Right atrium auricular region (tissue), 2 donors: ENCODE measurements around the gene PMS1. TPM values are rescaled to one million over a fixed set of nuclear protein-coding genes. Genes with fewer than 3 reads are reported as not detected.

Experiments used
- DNase-seq: peaks from one replicate; pipeline ENCODE4 v3.0.0-alpha.2; 2019; ENCODE audit warnings: low spot score
- H3K27ac ChIP-seq, 2 donors: fragments of 200-600 bp; sonication (generic); 1 replicate in 1 of 2; 2 replicates in 1 of 2; pipeline ENCODE4 v1.5.1; 2016 to 2019
- H3K27me3 ChIP-seq, 2 donors: fragments of 200-600 bp; sonication (generic); one replicate each; pipeline versions ENCODE4 v1.5.1 to v1.6.0; 2017 to 2019
- H3K36me3 ChIP-seq: fragments of 200-600 bp; sonication (generic); one replicate; pipeline ENCODE4 v1.5.1; 2016
- H3K4me1 ChIP-seq, 2 donors: fragments of 200-600 bp; sonication (generic); one replicate each; pipeline versions ENCODE4 v1.5.1 to v1.6.0; 2017 to 2019
- H3K4me3 ChIP-seq, 2 donors: fragments of 200-600 bp; sonication (generic); 1 replicate in 1 of 2; 2 replicates in 1 of 2; pipeline ENCODE4 v1.5.1; 2017 to 2019; ENCODE audit warnings: mild to moderate bottlenecking in 1 of 2, moderate library complexity in 1 of 2
- H3K9me3 ChIP-seq, 2 donors: fragments of 200-600 bp; sonication (generic); one replicate each; pipeline ENCODE4 v1.5.1; 2019
- total RNA-seq, 2 donors: library from RNA; depleted of rRNA; stranded (reverse); fragments of >200 nt; gene quantifications; one replicate each; pipeline ENCODE4 v1.1.0, GENCODE V29; 2016
- TF ChIP-seq, protein P1 (sequence below), 2 donors: fragments of 200-600 bp; sonication (generic); IDR thresholded peaks; one replicate each; pipeline ENCODE4 v1.5.1; 2019; ENCODE audit warnings: antibody characterized with exemption in 2 of 2

PMS1 gene
- total RNA-seq, 2 donors from 2014 or later: 7.9 to 9.0 TPM

DNA sequence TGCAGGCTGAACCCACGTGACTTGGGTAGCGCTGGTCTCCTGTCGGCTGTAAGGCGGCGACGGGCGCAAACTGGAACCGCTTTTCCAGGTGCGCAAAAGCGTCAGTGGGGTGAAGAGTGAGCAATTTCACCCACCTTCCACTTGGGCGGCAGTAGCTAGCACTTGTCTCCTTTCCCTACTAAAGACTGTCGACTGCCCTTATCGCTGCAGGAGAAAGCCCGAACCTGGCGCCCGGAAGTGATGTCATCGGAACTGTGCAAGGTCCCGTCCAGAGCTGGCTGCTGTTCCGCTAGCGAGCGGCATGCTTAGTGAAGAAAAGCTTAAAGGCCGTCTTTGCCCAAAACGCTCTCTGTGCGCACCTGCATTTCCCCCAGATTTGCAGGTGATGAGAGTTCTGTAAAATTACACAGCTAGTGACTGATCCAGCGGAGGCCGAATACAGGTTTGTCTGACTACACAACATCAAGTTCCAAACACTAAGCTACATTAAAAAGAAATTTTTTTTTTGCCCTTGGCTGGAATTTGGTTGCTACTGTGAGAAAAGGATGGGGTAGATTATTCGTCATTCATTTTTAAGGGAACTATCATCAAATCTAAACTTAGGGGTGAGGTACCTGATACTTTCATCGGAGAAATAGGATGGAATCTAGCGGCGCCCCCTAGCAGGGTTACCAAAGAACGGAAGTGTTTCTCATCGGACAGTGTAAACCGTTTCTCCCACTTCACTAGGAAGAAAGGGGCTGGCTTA lies 21.5 kb upstream of the PMS1 start, which contains the start of gene OSGEPL1:
TSS of gene OSGEPL1 (minus strand) at position 242 of the 748 bp plus-strand sequence. CDS start 1,152 bp downstream, outside the sequence.
- TF ChIP-seq, protein P1, sequence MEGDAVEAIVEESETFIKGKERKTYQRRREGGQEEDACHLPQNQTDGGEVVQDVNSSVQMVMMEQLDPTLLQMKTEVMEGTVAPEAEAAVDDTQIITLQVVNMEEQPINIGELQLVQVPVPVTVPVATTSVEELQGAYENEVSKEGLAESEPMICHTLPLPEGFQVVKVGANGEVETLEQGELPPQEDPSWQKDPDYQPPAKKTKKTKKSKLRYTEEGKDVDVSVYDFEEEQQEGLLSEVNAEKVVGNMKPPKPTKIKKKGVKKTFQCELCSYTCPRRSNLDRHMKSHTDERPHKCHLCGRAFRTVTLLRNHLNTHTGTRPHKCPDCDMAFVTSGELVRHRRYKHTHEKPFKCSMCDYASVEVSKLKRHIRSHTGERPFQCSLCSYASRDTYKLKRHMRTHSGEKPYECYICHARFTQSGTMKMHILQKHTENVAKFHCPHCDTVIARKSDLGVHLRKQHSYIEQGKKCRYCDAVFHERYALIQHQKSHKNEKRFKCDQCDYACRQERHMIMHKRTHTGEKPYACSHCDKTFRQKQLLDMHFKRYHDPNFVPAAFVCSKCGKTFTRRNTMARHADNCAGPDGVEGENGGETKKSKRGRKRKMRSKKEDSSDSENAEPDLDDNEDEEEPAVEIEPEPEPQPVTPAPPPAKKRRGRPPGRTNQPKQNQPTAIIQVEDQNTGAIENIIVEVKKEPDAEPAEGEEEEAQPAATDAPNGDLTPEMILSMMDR (IDR thresholded peaks at IDR 0.05): peak; percentile 52 to 63
- Histone ChIP-seq H3K27me3 (no peaks in the 10 kb centered on the region), H3K4me3 (peak within 1 kb of the TSS; percentile 70 to 78), H3K36me3 (peaks cover 7% of the 10 kb centered on the region), H3K9me3 (no peaks in the 10 kb centered on the region), H3K4me1 (peaks cover 0 to 15% of the 10 kb centered on the region in 2 donors), H3K27ac (peak within 1 kb of the TSS; percentile 90 to 92)
- DNase-seq: peak; percentile 94

DNA sequence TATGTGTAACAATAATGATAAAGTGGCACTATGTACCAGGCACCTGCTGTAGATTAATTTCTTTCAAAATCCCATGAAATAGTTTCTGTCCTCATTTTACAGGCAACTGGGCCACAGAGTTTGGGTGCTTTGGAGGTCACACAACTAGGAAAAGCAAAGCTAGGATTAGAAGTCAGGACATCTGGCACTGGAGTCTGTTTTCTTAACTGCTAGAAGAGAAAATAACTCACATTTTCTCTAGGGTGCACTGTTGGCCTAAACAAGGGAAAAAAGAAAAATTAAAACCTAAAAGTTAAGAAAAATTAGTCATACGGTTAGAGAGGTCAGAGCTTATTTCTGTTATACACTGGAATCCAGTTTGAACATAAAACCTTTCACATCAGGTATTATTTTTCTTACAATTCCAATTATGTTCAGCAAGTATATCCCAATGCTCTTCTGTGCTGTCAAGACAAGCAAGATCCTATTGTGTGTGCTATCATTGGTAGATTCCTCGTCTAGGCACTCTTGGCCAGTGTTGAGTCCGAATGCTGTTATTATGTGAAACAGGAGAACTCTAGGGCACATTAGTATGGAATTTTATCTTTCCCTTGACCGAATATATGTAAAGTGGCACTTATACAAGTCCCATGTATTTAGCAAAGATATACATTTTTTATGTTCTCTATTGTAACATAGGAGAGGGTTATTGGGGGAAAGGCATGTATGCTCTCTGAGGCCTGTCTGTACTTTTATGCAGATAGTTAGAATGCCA lies 20.2 kb upstream of the PMS1 start:
- H3K4me3 ChIP-seq: no peak overlapping the region
- H3K4me1 ChIP-seq: peaks cover 0 to 15% of the 10 kb centered on the region in 2 donors
- no peaks in the 10 kb centered on the region for H3K9me3 ChIP-seq
- TF ChIP-seq, protein P1 (IDR thresholded peaks at IDR 0.05): no peak
- DNase-seq: no peak
- H3K36me3 ChIP-seq: peaks cover 7% of the 10 kb centered on the region
- no peaks in the 10 kb centered on the region for H3K27me3 ChIP-seq
- no peak overlapping the region for H3K27ac ChIP-seq

DNA sequence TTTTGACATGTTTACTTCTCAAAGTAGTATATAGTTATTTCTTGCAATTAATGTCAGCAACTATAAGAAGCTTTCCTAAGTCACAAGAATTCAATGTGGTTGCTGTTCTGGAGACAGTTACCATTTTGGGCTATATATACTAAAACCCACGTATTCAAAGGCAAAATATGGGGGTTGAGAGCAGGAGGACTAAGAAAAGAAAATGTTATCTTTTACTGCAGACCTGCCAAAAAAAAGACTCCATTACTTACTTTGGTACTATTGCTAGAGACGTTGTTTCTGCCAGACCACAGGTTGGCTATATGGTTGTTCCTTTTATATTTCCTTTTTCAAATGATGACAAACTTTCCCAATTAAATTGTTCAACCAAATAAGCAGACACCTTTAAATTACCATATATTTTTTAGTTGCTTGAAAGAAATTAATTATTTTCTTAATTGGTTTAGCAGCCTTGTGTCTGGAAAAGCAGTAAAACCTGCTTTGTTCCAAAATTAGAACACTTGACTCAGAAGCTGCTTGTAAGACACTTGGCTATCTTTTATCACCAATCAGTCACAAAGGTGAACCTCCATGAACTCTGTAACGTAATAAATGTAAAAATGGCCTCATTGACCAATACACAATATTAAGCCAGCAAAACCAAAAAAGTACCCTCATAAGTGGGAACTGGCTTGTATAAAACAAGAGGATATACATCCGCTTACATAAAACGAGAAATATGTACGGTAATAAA lies 13.5 kb upstream of the PMS1 start:
- Histone ChIP-seq H3K4me1 (no peaks in the 10 kb centered on the region), H3K4me3 (no peak overlapping the region), H3K27ac (no peak overlapping the region), H3K9me3 (no peaks in the 10 kb centered on the region), H3K36me3 (peaks cover 45% of the 10 kb centered on the region), H3K27me3 (no peaks in the 10 kb centered on the region)
- no peak for DNase-seq
- TF ChIP-seq, protein P1 (IDR thresholded peaks at IDR 0.05): no peak

DNA sequence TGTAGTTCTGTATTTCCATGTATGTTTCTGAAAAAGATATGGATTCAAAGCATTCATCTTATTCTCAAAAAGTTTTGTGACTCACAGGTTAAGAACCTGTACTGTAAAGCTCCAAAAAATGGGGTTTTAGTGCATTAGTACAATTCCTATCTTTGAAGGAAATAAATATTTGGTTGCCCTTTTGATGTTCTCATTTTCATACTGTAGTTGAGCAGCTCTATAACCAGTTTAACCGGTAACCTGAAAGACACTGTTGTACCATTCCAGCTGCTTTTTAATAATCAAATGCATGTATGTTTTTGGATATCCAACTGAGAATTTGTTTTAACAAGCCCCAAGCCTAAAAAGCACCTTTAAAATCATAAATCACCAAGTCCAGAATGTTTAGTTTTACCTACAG lies 12.0 kb upstream of the PMS1 start:
- H3K27ac ChIP-seq: no peak overlapping the region

DNA sequence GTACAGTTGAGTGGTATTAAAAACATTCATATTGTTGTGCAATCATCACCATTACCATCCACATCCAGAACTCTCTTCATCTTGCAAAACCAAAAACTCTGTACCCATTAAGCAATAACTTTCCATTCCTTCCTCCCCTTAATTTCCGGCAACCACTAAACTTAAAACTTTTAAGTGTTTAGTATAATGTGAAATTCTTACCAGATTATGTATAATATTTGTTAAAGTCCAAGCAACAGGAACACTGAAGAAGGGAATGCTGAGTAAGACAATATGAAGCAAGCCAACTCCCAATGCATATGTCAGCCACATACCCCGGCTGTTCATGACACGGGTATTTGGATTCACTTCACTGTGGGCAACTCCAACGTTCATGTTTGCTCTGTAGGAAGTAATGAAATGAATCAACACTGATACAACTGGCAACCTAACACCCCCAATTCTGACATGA lies 2.0 kb upstream of the PMS1 start:
- H3K36me3 ChIP-seq: peaks cover 43% of the 10 kb centered on the region
- no peaks in the 10 kb centered on the region for H3K9me3 ChIP-seq
- DNase-seq: no peak
- peak overlapping the region in 1 of 2 donors; percentile 68 for H3K4me3 ChIP-seq
- peak overlapping the region; percentile 96 for H3K27ac ChIP-seq
- TF ChIP-seq, protein P1 (IDR thresholded peaks at IDR 0.05): no peak
- no peaks in the 10 kb centered on the region for H3K27me3 ChIP-seq
- peaks cover 0 to 38% of the 10 kb centered on the region in 2 donors for H3K4me1 ChIP-seq

More for the DNA sequence above, 12.0 kb upstream of the PMS1 start:
- no peak for DNase-seq
- Histone ChIP-seq H3K4me1 (no peaks in the 10 kb centered on the region), H3K27me3 (no peaks in the 10 kb centered on the region), H3K4me3 (no peak overlapping the region), H3K9me3 (no peaks in the 10 kb centered on the region), H3K36me3 (peaks cover 48% of the 10 kb centered on the region)
- TF ChIP-seq, protein P1 (IDR thresholded peaks at IDR 0.05): no peak
